T-helper 2 cell treated with Interferon-gamma antibody and Interleukin-4, amounts not matched to agents 100 ng/mL and 5 ng/mL, for 36 hours (primary cell): ENCODE measurements around the gene ZNF747. TPM values are rescaled to one million over a fixed set of nuclear protein-coding genes. Genes with fewer than 3 reads are reported as not detected.
"Not testable (repeated sequence)": the region's sequence is repeated elsewhere in the genome, so short reads cannot be mapped to it uniquely, and the experiment has no call there.

ENCODE experiments used
- intact Hi-C: fragments of 100-400 bp; cut with micrococcal nuclease; formaldehyde crosslinking; loops from one replicate; pipeline ENCODE4 v1.15.1; 2023
- total RNA-seq: library from RNA; stranded (reverse); gene quantifications from 2 replicates; pipeline ENCODE4 v1.2.3, GENCODE V29; 2022

Gene ZNF747
- total RNA-seq, 1 donor from 2014 or later: 12.1 TPM

DNA sequence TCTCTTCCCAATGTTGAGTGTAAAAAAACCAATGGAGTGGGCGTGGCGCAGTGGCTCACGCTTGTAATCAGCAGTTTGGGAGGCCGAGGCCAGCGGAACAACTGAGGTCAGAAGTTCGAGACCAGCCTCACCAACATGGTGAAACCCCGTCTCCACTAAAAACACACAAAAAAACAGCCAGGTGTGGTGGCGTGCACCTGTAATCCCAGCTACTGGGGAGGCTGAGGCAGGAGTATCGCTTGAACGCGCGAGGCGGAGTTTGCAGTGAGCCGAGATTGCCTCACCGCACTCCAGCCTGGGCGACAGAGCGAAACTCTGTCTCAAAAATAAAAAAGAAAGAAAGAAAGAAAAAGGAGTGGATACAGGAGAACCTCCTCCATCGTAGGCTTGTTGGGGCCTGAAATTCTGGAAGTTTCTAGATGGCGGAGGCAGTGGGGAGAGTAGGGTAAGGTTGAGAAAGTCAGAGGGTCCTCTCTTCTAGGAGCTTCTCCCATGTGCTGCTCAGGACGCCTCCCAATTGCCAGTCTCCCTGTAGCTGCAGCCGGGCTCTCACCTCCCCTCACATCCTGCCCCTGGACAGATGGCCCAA, 24.2 kb upstream of the ZNF747 start:
- intact Hi-C loops: loop anchor here (1.0 to 2.0 kb wide), 7 partner anchors 13 to 135 kb away; partner anchors contain the start of genes FBRS, PRR14, ZNF768 and ZNF785

- intact Hi-C loops: loop anchor here (1.0 to 2.0 kb wide), 7 partner anchors 14 to 136 kb away; partner anchors contain the start of genes FBRS, PRR14, ZNF768 and ZNF785
Measured at GRCh38 chr16:30557957-30558788, 23.5 kb upstream of the ZNF747 start, which contains the start of gene ZNF764. TSS of gene ZNF764 (minus strand) at chr16:30558374. CDS start at chr16:30558182, 192 bp downstream.

DNA sequence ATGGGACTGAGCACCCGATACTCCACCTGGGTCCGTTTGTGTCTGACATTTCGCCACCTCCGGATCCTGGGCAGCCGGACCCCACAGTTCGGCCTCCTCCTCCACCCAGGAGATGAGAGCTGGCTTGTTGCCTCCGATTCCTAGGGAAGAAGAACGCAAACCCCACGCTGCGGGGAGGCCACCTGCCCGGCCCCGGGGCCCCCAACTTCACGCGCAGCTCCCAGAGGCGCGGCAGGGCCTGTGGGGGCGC, 23.0 kb upstream of the ZNF747 start:
- intact Hi-C loops: no loop called here

DNA sequence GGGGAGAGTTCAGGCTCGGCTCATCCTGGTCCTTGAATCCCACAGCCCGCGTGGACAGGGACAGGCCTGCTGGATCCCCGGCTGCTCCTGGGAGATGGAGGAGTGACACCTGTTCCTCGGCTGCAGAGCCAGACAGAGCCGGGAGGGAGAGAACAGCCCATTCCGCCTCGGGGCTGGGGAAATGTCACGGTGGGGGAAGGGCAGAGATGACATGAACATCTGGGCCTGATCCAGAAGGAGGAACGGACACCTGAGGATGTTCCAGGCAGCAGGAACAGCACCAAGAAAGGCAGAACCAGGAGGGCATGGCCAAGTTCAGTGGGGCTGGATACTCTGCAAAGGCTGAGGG, 21.4 kb upstream of the ZNF747 start:
- intact Hi-C loops: no loop called here

DNA sequence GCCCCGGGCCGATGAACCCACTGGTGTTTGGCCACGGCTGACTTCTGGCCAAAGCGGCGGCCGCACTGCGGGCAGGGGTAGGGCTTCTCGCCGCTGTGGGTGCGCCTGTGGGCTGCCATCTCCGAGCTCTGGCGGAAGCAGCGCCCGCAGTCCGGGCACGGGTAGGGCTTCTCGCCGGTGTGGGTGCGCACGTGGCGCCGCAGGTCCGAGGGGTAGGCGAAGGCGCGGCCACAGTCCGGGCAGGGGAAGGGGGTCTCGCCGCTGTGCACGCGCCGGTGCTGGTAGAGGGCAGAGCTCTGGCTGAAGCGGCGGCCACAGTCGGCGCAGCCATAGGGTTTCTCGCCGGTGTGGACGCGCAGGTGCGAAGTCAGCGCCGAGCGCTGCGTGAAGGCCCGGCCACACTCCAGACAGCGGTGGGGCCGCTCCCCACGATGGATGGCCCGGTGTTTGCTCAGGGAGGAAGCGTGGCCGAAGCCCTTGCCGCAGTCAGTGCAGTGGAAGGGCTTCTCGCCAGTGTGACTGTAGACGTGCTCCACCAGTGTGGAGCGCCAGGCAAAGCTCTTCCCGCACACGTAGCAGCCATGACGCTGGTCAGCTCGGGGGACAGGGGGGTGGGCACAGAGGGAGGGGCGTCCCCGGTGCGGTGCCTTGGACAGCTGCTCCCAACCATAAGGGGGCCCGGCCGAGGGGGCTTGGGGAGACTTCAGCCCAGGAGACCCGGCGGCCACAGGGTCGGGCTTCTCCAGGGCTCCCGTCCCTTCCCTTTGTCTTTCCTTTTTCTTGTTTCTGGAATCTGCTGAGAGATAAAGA, 20.9 kb upstream of the ZNF747 start:
- intact Hi-C loops: no loop called here

- intact Hi-C loops: no loop called here
Measured at GRCh38 chr16:30554557-30555314, 20.1 kb upstream of the ZNF747 start.

DNA sequence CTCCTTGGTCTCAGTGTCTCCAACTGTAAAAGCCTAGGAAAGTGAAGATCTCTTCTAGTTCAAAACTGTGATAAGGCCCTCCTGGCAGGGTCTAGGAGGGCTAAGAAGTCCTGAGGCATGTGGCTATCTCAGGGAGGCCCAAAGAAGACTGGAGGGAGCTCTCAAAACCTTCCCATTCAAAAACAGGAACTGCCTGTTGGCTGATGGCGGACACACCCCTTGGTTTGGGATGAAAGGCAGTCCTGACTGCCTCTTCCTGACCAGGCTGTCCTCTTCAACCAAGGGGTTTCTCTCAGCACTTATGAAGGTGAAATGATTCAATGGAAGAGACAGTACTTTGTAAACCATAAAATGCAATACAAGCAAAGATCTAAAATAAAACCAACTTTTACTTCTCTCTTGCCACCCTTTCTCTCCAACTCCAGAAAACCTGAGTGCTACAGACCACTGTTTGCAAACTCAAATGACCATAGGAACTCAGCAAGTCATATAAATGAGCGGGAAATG, 18.8 kb upstream of the ZNF747 start:
- intact Hi-C loops: no loop called here

- intact Hi-C loops: no loop called here
Measured at GRCh38 chr16:30552956-30553355, 18.3 kb upstream of the ZNF747 start.

- intact Hi-C loops: loop anchor here (1.0 to 2.0 kb wide), 2 partner anchors 16 to 33 kb away; partner anchors contain the start of gene ZNF785
Measured at GRCh38 chr16:30551781-30552180, 17.1 kb upstream of the ZNF747 start.

DNA sequence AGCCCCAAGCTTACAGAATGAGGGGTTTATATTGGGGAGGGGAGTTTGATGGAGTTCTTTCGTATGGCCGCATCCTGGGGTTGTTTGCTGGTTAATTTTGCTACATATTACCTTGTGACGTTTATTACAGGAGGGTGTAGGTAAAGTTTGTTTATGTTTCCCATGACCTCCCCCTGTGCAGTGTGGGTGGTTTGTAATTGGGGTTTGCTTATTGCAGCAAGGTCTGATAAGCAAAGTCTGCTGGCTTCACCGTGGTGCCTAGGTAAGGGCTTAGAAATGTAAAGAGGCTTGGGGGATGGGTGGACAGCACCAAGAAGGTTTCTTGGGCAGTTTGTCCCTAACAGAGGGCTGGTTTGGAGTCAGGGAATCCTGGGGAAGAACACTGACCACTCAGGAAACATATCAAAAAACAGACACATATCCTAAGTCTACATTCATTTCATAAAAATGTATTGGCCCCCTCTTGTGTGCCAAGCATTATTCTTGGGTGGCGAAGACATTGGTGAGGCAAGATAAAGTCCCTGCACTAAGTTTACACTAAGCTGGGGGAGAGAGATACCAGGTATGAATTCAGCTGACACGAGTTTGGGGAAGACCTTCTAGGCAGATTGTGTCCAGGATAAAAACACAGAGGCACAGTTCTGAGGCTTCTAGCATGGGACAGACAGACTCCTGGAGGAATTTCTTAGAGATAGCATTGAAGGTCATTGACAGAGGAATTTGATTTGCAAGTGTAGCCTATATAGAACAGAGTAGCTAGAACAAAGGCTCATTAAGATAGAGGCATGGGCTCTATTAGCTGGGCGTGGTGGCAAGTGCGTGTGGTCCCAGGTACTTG, 14.0 kb upstream of the ZNF747 start:
- intact Hi-C loops: no loop called here

DNA sequence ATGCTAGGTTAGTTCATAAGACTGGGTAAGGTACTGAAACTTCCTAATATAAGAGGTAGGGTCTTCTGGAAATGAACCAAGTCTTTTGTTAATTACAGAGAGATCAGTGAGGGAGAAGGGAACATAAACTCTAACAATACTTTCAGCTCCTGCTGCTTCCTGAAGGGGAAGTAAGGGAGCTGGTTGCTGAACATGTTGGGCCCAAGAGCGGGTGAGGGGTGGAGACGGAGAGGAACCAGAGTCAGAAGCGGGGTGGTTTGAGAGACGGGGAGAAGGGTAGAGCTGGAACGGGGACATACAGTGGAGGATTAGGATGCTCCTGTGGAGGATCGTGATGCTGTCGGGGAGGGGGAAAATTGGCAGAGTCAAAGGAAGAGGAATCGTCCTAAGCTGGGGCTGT, 11.5 kb upstream of the ZNF747 start:
- intact Hi-C loops: no loop called here

GRCh38 chr16:30543067-30543466, 8.4 kb upstream of the ZNF747 start:
- intact Hi-C loops: no loop called here

DNA sequence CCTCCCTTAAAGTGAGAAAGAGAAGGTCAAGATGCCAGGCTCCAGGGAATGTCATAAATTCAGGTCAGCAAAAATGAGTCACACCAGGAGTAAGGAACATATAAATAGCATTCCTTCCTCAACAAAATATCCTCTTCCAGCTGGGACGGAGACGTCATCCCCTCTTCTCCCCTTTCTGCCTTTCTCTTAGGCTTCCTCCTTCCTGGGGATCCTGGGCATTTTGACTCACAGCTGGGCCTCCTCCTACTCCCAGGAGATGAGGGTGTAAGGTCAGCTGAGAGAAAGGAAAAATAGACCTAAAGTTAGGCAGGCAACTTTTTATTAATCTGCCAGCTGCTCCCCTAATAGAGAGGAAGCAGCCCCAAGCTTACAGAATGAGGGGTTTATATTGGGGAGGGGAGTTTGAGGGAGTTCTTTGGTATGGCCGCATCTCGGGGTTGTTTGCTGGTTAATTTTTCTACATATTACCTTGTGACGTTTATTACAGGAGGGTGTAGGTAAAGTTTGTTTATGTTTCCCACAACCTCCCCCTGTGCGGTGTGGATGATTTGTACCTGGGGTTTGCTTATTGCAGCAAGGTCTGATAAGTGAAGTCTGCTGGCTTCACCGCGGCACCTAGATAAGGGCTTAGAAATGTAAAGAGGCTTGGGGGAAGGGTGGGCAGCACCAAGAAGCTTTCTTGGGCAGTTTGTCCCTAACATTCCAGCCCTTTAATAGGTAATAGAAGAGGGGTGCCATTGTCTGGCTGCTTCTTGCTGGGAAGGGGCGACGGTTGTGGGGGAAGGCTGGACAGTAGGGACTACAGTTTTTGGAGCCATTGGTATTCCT, 7.1 kb upstream of the ZNF747 start:
- intact Hi-C loops: no loop called here

GRCh38 chr16:30540916-30541464, 6.3 kb upstream of the ZNF747 start:
- intact Hi-C loops: not testable (repeated sequence)

GRCh38 chr16:30539986-30540526, 5.4 kb upstream of the ZNF747 start:
- intact Hi-C loops: not testable (repeated sequence)

DNA sequence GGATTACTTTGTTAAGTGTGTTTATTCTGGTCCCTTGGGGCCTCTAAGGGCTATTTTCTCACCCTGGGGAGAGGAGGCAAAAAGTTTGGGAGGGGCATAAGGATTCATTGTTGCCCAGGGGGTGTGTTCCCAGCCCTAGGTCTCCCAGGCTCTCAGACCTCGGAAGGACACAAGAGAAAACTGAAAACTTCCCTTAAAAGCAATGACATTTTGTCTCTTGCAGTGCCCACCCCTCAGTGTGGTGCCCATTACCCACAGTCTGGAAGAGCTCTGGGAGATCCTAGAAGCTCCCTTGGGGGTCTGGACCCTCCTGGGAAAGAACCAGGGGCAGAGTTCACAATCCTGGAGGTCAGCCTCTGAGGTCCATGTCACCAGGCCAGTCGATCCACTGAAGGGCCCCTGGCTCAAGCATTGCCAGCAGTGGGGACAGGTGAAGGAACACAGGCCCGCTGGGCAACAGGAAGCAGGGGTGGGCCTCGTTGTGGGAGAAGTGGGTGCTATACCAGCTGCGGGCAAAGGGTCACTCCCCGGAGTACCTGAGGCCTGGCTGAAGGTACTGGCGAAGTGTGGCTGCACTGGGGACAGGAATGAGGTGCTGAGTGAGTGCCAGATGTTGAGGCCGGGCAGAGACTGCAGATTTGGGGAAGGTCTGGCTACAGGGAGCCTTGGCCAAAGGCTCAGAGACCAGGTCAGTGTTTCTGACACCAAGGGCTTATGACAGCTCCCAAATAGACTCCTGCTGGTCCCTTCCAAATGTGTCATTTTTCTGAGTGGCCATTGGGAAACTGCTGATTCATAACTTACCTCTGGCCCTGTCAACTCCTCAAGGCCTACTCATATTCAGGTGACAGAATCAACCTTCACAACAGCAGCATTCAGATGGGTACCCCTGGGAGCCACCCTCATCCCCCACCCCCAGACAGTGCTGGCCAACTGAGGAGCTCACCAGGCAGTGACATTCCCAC, 4.6 kb upstream of the ZNF747 start:
- intact Hi-C loops: no loop called here

- intact Hi-C loops: not testable (repeated sequence)
Measured at GRCh38 chr16:30536391-30537024, 1.9 kb upstream of the ZNF747 start.
